Measurements from ENCODE around the gene LCN1.
"Not testable (repeated sequence)": the region's sequence is repeated elsewhere in the genome, so short reads cannot be mapped to it uniquely, and the experiment has no call there.

LCN1 gene

GRCh38 chr9:135549478-135550343, 28.5 kb downstream of the LCN1 start:
- DNase-seq, result not testable (repeated sequence)

GRCh38 chr9:135550344-135550918, 29.2 kb downstream of the LCN1 start:
- DNase-seq, result no peak

- DNase-seq, result no peak
Measured at GRCh38 chr9:135551031-135551430, 29.8 kb downstream of the LCN1 start.

- DNase-seq, result no peak
Measured at GRCh38 chr9:135551456-135551855, 30.2 kb downstream of the LCN1 start.

- no peak for DNase-seq
Measured at GRCh38 chr9:135552021-135552697, 30.9 kb downstream of the LCN1 start.

GRCh38 chr9:135552698-135553171, 31.5 kb downstream of the LCN1 start:
- no peak for DNase-seq

- no peak for DNase-seq
Measured at GRCh38 chr9:135554718-135555117, 33.5 kb downstream of the LCN1 start.

- no peak for DNase-seq
Measured at GRCh38 chr9:135555203-135555602, 34.0 kb downstream of the LCN1 start.

- DNase-seq, result no peak
Measured at GRCh38 chr9:135555910-135556309, 34.7 kb downstream of the LCN1 start.

GRCh38 chr9:135559606-135560005, 38.4 kb downstream of the LCN1 start:
- DNase-seq, result no peak

- no peak for DNase-seq
Measured at GRCh38 chr9:135561391-135562234, 40.4 kb downstream of the LCN1 start, which contains the start of gene PAEP. TSS of gene PAEP (plus strand) at chr9:135561756.

- no peak for DNase-seq
Measured at GRCh38 chr9:135562235-135562745, 41.0 kb downstream of the LCN1 start.

- DNase-seq, result no peak
Measured at GRCh38 chr9:135563039-135563476, 41.8 kb downstream of the LCN1 start.

- DNase-seq, result no peak
Measured at GRCh38 chr9:135563858-135564257, 42.6 kb downstream of the LCN1 start.

GRCh38 chr9:135565141-135565628, 43.9 kb downstream of the LCN1 start:
- no peak for DNase-seq

GRCh38 chr9:135565636-135566035, 44.4 kb downstream of the LCN1 start:
- no peak for DNase-seq

- DNase-seq, result no peak
Measured at GRCh38 chr9:135566552-135566951, 45.3 kb downstream of the LCN1 start.

GRCh38 chr9:135567311-135567710, 46.1 kb downstream of the LCN1 start:
- no peak for DNase-seq

GRCh38 chr9:135568026-135568425, 46.8 kb downstream of the LCN1 start:
- DNase-seq, result no peak

- DNase-seq, result no peak
Measured at GRCh38 chr9:135570456-135570855, 49.2 kb downstream of the LCN1 start.

GRCh38 chr9:135572233-135572632, 51.0 kb downstream of the LCN1 start:
- DNase-seq, result no peak

GRCh38 chr9:135573124-135573523, 51.9 kb downstream of the LCN1 start:
- DNase-seq, result no peak
